IMR-90 (cell line): Measurements from ENCODE around the gene C1orf87. TPM values are rescaled to one million over a fixed set of nuclear protein-coding genes. Genes with fewer than 3 reads are reported as not detected.

Experiments
- ATAC-seq: fragments of 200-7000 bp; cut with Tn5 transposase; 2 replicates; pipeline ENCODE4 v1.9.1; 2020; ENCODE audit warnings: low read depth, mild to moderate bottlenecking, moderate library complexity
- BruUV-seq: library from RNA; stranded (reverse); fragments of 400-500 nt; replicated peaks from 2 replicates; lab custom pipeline; 2021; lab: Mats Ljungman, UMichigan
- CTCF ChIA-PET: fragments of 300-600 bp; formaldehyde crosslinking; extraction: SDS; loops from one replicate; lab custom pipeline; 2021; ENCODE audit warnings: antibody characterized with exemption; lab: Yijun Ruan, JAX
- POLR2A ChIA-PET: fragments of 300-600 bp; sonication (Branson Sonifier 250); formaldehyde crosslinking; loops from one replicate; lab custom pipeline; 2022; ENCODE audit warnings: antibody characterized with exemption; ENCODE audit not compliant: unreplicated experiment; lab: Charles Lee
- DNase-seq: peaks from one replicate; pipeline ENCODE4 v3.0.0; 2013
- H2AFZ ChIP-seq: replicated peaks from 2 replicates; pipeline ENCODE3; 2013; ENCODE audit warnings: low read length, mild to moderate bottlenecking; ENCODE audit not compliant: poor library complexity
- H2AK5ac ChIP-seq: 2 replicates; pipeline ENCODE4 v1.6.1; 2013; ENCODE audit warnings: low read depth, low read length, inconsistent platforms
- H2AK9ac ChIP-seq: replicated peaks from 2 replicates; pipeline ENCODE3; 2013; ENCODE audit warnings: mild to moderate bottlenecking, low read depth, low read length, moderate library complexity; ENCODE audit not compliant: poor library complexity
- H2BK120ac ChIP-seq: 2 replicates; pipeline ENCODE4 v1.6.1; 2013; ENCODE audit warnings: low read depth, low read length, inconsistent platforms
- H2BK15ac ChIP-seq: 3 replicates; pipeline ENCODE4 v1.6.1; 2013; ENCODE audit warnings: low read depth, low read length, inconsistent platforms
- H2BK20ac ChIP-seq: 2 replicates; pipeline ENCODE4 v1.6.1; 2013; ENCODE audit warnings: low read depth, mild to moderate bottlenecking, inconsistent platforms, low read length, moderate library complexity
- H2BK5ac ChIP-seq: 2 replicates; pipeline ENCODE4 v1.6.1; 2013; ENCODE audit warnings: mild to moderate bottlenecking, low read depth, low read length, inconsistent platforms; ENCODE audit not compliant: poor library complexity, severe bottlenecking
- H3K14ac ChIP-seq: replicated peaks from 2 replicates; pipeline ENCODE4 v1.6.1; 2013; ENCODE audit warnings: low read depth, low read length, inconsistent platforms
- H3K18ac ChIP-seq: 2 replicates; pipeline ENCODE4 v1.6.1; 2013; ENCODE audit warnings: low read depth, low read length, control low read depth
- H3K23ac ChIP-seq: 2 replicates; pipeline ENCODE4 v1.6.1; 2013; ENCODE audit warnings: low read depth, low read length, inconsistent platforms
- H3K27ac ChIP-seq: 2 replicates; pipeline ENCODE4 v1.5.1; 2013; ENCODE audit warnings: mild to moderate bottlenecking, control low read depth, low read length; ENCODE audit not compliant: insufficient read depth
- H3K27me3 ChIP-seq: 2 replicates; pipeline ENCODE4 v1.6.1; 2013; ENCODE audit warnings: low read length; ENCODE audit not compliant: control insufficient read depth, insufficient read depth
- H3K36me3 ChIP-seq: 2 replicates; pipeline ENCODE4 v1.6.1; 2013; ENCODE audit warnings: low read length, mixed read lengths; ENCODE audit not compliant: control insufficient read depth, insufficient read depth
- H3K4ac ChIP-seq: 2 replicates; pipeline ENCODE4 v1.6.1; 2013; ENCODE audit warnings: low read depth, low read length, inconsistent platforms
- H3K4me1 ChIP-seq: 2 replicates; pipeline ENCODE4 v1.6.1; 2013; ENCODE audit warnings: low read length, mixed read lengths; ENCODE audit not compliant: control insufficient read depth, insufficient read depth
- H3K4me2 ChIP-seq: 2 replicates; pipeline ENCODE4 v1.6.1; 2013; ENCODE audit warnings: low read depth, mild to moderate bottlenecking, control low read depth, low read length, moderate library complexity
- H3K4me3 ChIP-seq: 2 replicates; pipeline ENCODE4 v1.5.1; 2013; ENCODE audit warnings: low read depth, mild to moderate bottlenecking, control low read depth, low read length, moderate library complexity; ENCODE audit not compliant: insufficient read depth
- H3K56ac ChIP-seq: 2 replicates; pipeline ENCODE4 v1.6.1; 2013; ENCODE audit warnings: low read length, inconsistent platforms; ENCODE audit not compliant: insufficient read depth; ENCODE audit errors: extremely low read depth
- H3K79me1 ChIP-seq, 2 experiments: 2 replicates each; pipeline ENCODE4 v1.6.1; 2013; ENCODE audit warnings: low read length in 2 of 2, inconsistent platforms in 1 of 2, low read depth in 1 of 2
- H3K9ac ChIP-seq: 2 replicates; pipeline ENCODE4 v1.6.1; 2013; ENCODE audit warnings: low read depth, low read length, control low read depth
- H3K9me1 ChIP-seq: 2 replicates; pipeline ENCODE4 v1.6.1; 2013; ENCODE audit warnings: low read length, inconsistent platforms; ENCODE audit not compliant: insufficient read depth
- H3K9me3 ChIP-seq: 2 replicates; pipeline ENCODE4 v1.6.1; 2013; ENCODE audit warnings: low read length; ENCODE audit not compliant: control insufficient read depth, insufficient read depth
- H4K20me1 ChIP-seq: 2 replicates; pipeline ENCODE4 v1.6.1; 2013; ENCODE audit warnings: low read length, inconsistent platforms; ENCODE audit not compliant: insufficient read depth
- H4K5ac ChIP-seq: 2 replicates; pipeline ENCODE4 v1.6.1; 2013; ENCODE audit warnings: mild to moderate bottlenecking, low read depth, low read length, control low read depth
- H4K8ac ChIP-seq, 2 experiments: 2 replicates each; pipeline ENCODE4 v1.6.1; 2013; ENCODE audit warnings: low read depth in 2 of 2, low read length in 2 of 2, control low read depth in 1 of 2, inconsistent platforms in 1 of 2
- H4K91ac ChIP-seq: 2 replicates; pipeline ENCODE4 v1.6.1; 2013; ENCODE audit warnings: low read depth, low read length, inconsistent platforms; ENCODE audit not compliant: insufficient read depth
- BHLHE40 ChIP-seq: fragments of 150-350 bp; IDR thresholded peaks from 2 replicates; pipeline ENCODE4 v1.6.1; 2016; ENCODE audit warnings: mild to moderate bottlenecking, low read depth, low read length
- CEBPB ChIP-seq: IDR thresholded peaks from 2 replicates; pipeline ENCODE4 v1.6.1; 2012; ENCODE audit warnings: low read depth, low read length, improper control_type of control experiment
- CHD1 ChIP-seq: IDR thresholded peaks from 2 replicates; pipeline ENCODE4 v1.6.1; 2012; ENCODE audit warnings: low read depth, low read length, improper control_type of control experiment
- FOS ChIP-seq: fragments of 150-350 bp; IDR thresholded peaks from 2 replicates; pipeline ENCODE4 v1.6.1; 2016; ENCODE audit warnings: low read depth, low read length
- MAFK ChIP-seq: IDR thresholded peaks from 2 replicates; pipeline ENCODE4 v1.6.1; 2012; ENCODE audit warnings: low read depth, low read length, improper control_type of control experiment
- MXI1 ChIP-seq: IDR thresholded peaks from 2 replicates; pipeline ENCODE4 v1.6.1; 2012; ENCODE audit warnings: low read depth, mild to moderate bottlenecking, low read length, moderate library complexity, borderline replicate concordance
- NFE2L2 ChIP-seq: fragments of 150-350 bp; IDR thresholded peaks from 2 replicates; pipeline ENCODE4 v1.6.1; 2016; ENCODE audit warnings: low read depth, mild to moderate bottlenecking, low read length
- POLR2A ChIP-seq: IDR thresholded peaks from 2 replicates; pipeline ENCODE4 v1.6.1; 2012; ENCODE audit warnings: mild to moderate bottlenecking, low read depth, low read length
- RAD21 ChIP-seq: IDR thresholded peaks from 2 replicates; pipeline ENCODE4 v1.6.1; 2012; ENCODE audit warnings: low read length, improper control_type of control experiment
- RCOR1 ChIP-seq: IDR thresholded peaks from 2 replicates; pipeline ENCODE4 v1.6.1; 2012; ENCODE audit warnings: mild to moderate bottlenecking, low read length, improper control_type of control experiment; ENCODE audit not compliant: insufficient replicate concordance
- RFX5 ChIP-seq: IDR thresholded peaks from 2 replicates; pipeline ENCODE4 v1.8.0; 2012; ENCODE audit warnings: low read depth, mild to moderate bottlenecking, low read length, moderate library complexity
- SMC3 ChIP-seq: fragments of 150-350 bp; IDR thresholded peaks from 2 replicates; pipeline ENCODE4 v1.6.1; 2016; ENCODE audit warnings: low read depth, mild to moderate bottlenecking, antibody characterized with exemption, low read length, moderate library complexity
- WGBS, 2 experiments: methylation state at CpG; one replicate each; pipeline versions ENCODE4 v1.1.5 to v1.1.7; 2013; ENCODE audit warnings: missing lambda C conversion rate in 2 of 2; ENCODE audit not compliant: insufficient read length in 1 of 2; ENCODE audit errors: extremely low coverage in 2 of 2; 5-methylcytosine and 5-hydroxymethylcytosine counted together
- dilution Hi-C: fragments of 300-500 bp; cut with HindIII; formaldehyde crosslinking; loops from one replicate; pipeline ENCODE4 v1.14.3; 2018; ENCODE audit warnings: low sequenced_read_pairs; ENCODE audit not compliant: unreplicated experiment
- in situ Hi-C: fragments of 300-500 bp; cut with MboI; formaldehyde crosslinking; loops from 3 replicates; pipeline ENCODE4 v1.14.3; 2019; ENCODE audit warnings: low sequenced_read_pairs, inconsistent platforms, mixed read lengths
- intact Hi-C: fragments of 100-400 bp; cut with micrococcal nuclease; formaldehyde crosslinking; loops from 2 replicates; pipeline ENCODE4 v1.10.0; 2022
- polyA plus RNA-seq, 3 experiments: library from polyadenylated mRNA; depleted of rRNA; stranded (reverse); fragments of >200 nt; gene quantifications; 2 replicates each; pipeline ENCODE4 v1.2.3, GENCODE V29; 2012; ENCODE audit warnings: low replicate concordance in 1 of 3
- total RNA-seq: library from RNA; depleted of rRNA; stranded (reverse); fragments of >200 nt; gene quantifications from 2 replicates; pipeline ENCODE4 v1.2.3, GENCODE V29; 2012
- TF ChIP-seq, protein P1 (sequence below): conservative IDR thresholded peaks from 2 replicates; pipeline ENCODE4 v1.5.1; 2012; ENCODE audit warnings: mild to moderate bottlenecking, low read depth, low read length, improper control_type of control experiment
- TF ChIP-seq, protein P2 (sequence below): fragments of 150-350 bp; IDR thresholded peaks from 2 replicates; pipeline ENCODE4 v1.6.1; 2017; ENCODE audit warnings: mild to moderate bottlenecking, antibody characterized with exemption, low read length, low read depth
- TF ChIP-seq, protein P3 (sequence below): fragments of 150-350 bp; IDR thresholded peaks from 2 replicates; pipeline ENCODE4 v1.6.1; 2016; ENCODE audit warnings: low read depth, mild to moderate bottlenecking, low read length, moderate library complexity, borderline replicate concordance

C1orf87 gene
- total and polyA plus RNA-seq, 2 of the 4 experiments (the other 2 are of a cell fraction): not detected

DNA sequence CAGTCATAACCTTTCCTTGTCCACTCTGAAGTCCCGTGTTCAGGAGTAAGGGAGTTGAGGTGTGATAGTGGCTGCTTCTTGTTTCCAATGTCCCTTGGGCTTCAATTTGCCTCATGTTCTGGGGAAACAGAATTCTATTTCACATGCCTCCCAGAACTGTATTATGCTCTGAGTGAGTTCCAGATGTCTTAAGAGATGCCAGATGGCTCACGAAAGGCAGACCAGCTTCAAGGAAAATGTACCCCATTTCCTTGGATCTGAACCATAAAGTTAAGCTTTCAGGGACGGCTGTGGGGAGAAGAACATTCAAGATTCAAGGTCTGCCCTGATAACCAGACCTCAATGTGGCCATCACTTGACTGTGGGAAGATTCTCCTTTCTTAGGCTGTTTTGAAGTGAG, 42.4 kb downstream of the C1orf87 start:
- no peaks in the 10 kb centered on the region for H4K20me1 ChIP-seq
- no peak overlapping the region for H3K4me2 ChIP-seq
- BruUV-seq: no TSS peak
- in situ Hi-C loops (no loop called here), intact Hi-C loops (no loop called here), dilution Hi-C loops (no loop called here)
- no peaks in the 10 kb centered on the region for H3K79me1 ChIP-seq
- DNase-seq (no peak), ATAC-seq (no peak)
- H2BK5ac ChIP-seq: no peak overlapping the region
- H4K8ac ChIP-seq: no peak overlapping the region
- no peaks in the 10 kb centered on the region for H3K36me3 ChIP-seq
- no peak overlapping the region for H3K56ac ChIP-seq
- no peak overlapping the region for H2BK15ac ChIP-seq
- H3K14ac ChIP-seq: no peak overlapping the region
- no peak overlapping the region for H2BK20ac ChIP-seq
- H3K9me1 ChIP-seq: no peaks in the 10 kb centered on the region
- TF ChIP-seq, protein P1, sequence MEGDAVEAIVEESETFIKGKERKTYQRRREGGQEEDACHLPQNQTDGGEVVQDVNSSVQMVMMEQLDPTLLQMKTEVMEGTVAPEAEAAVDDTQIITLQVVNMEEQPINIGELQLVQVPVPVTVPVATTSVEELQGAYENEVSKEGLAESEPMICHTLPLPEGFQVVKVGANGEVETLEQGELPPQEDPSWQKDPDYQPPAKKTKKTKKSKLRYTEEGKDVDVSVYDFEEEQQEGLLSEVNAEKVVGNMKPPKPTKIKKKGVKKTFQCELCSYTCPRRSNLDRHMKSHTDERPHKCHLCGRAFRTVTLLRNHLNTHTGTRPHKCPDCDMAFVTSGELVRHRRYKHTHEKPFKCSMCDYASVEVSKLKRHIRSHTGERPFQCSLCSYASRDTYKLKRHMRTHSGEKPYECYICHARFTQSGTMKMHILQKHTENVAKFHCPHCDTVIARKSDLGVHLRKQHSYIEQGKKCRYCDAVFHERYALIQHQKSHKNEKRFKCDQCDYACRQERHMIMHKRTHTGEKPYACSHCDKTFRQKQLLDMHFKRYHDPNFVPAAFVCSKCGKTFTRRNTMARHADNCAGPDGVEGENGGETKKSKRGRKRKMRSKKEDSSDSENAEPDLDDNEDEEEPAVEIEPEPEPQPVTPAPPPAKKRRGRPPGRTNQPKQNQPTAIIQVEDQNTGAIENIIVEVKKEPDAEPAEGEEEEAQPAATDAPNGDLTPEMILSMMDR: no peak
- TF ChIP-seq POLR2A: no peak
- TF ChIP-seq NFE2L2: no peak
- no peak for TF ChIP-seq MAFK
- TF ChIP-seq SMC3: no peak
- TF ChIP-seq, protein P2, sequence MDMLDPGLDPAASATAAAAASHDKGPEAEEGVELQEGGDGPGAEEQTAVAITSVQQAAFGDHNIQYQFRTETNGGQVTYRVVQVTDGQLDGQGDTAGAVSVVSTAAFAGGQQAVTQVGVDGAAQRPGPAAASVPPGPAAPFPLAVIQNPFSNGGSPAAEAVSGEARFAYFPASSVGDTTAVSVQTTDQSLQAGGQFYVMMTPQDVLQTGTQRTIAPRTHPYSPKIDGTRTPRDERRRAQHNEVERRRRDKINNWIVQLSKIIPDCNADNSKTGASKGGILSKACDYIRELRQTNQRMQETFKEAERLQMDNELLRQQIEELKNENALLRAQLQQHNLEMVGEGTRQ: no peak
- TF ChIP-seq, protein P3, sequence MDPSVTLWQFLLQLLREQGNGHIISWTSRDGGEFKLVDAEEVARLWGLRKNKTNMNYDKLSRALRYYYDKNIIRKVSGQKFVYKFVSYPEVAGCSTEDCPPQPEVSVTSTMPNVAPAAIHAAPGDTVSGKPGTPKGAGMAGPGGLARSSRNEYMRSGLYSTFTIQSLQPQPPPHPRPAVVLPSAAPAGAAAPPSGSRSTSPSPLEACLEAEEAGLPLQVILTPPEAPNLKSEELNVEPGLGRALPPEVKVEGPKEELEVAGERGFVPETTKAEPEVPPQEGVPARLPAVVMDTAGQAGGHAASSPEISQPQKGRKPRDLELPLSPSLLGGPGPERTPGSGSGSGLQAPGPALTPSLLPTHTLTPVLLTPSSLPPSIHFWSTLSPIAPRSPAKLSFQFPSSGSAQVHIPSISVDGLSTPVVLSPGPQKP: no peak
- TF ChIP-seq CHD1: no peak
- TF ChIP-seq CEBPB: no peak
- TF ChIP-seq MXI1: no peak
- no peak for TF ChIP-seq RCOR1
- no peak for TF ChIP-seq RAD21
- TF ChIP-seq RFX5: no peak
- no peak for TF ChIP-seq FOS
- no peak for TF ChIP-seq BHLHE40
- H3K9me3 ChIP-seq: no peaks in the 10 kb centered on the region
- H3K4me3 ChIP-seq: no peak overlapping the region
- no peak overlapping the region for H2BK120ac ChIP-seq
- H3K4me1 ChIP-seq: no peaks in the 10 kb centered on the region
- ChIA-PET POLR2A (no interaction called here), CTCF (interaction anchor here (0.6 kb wide), 1 partner anchor 754 kb away, joined by 4 read pairs; no protein-coding TSS in a partner anchor)
- H3K18ac ChIP-seq: no peak overlapping the region
- H3K27ac ChIP-seq: no peak overlapping the region
- H3K27me3 ChIP-seq: no peaks in the 10 kb centered on the region
- H3K4ac ChIP-seq: no peak overlapping the region
- no peak overlapping the region for H2AFZ ChIP-seq
- H2AK9ac ChIP-seq: no peak overlapping the region
- no peak overlapping the region for H3K23ac ChIP-seq
- WGBS, 2 experiments: no CpG with 5 or more reads among the region's 3 CpGs
- H4K91ac ChIP-seq: no peak overlapping the region
- no peak overlapping the region for H3K9ac ChIP-seq
- no peak overlapping the region for H2AK5ac ChIP-seq
- H4K5ac ChIP-seq: no peak overlapping the region
